Heart right ventricle (tissue), 16 donors: ENCODE results near the gene CAPN10. TPM values are rescaled to one million over a fixed set of nuclear protein-coding genes. Genes with fewer than 3 reads are reported as not detected.
A peak's percentile ranks its signal among the peaks of the same experiment; 100 is the strongest.

Experiments used
- ATAC-seq, 8 donors: fragments of 200-7000 bp; cut with Tn5 transposase; one replicate each; pipeline ENCODE4 v1.9.1; 2020; ENCODE audit warnings: mild to moderate bottlenecking in 8 of 8, moderate library complexity in 8 of 8, moderate number of reproducible peaks in 1 of 8
- DNase-seq, 2 donors: peaks; one replicate each; pipeline ENCODE4 v3.0.0-alpha.2; 2020
- H3K27ac ChIP-seq, 10 donors: fragments of 200-600 bp; sonication (generic) in 2 of 10; one replicate each; pipeline versions ENCODE4 v1.5.0 to v1.8.0; 2020 to 2022; ENCODE audit warnings: mild to moderate bottlenecking in 3 of 10
- H3K27me3 ChIP-seq, 7 donors: fragments of 200-600 bp; one replicate each; pipeline ENCODE4 v1.8.0; 2021 to 2022; ENCODE audit warnings: mild to moderate bottlenecking in 2 of 7
- H3K36me3 ChIP-seq, 9 donors: fragments of 200-600 bp; sonication (generic) in 1 of 9; one replicate each; pipeline versions ENCODE4 v1.5.0 to v1.8.0; 2020 to 2022; ENCODE audit warnings: mild to moderate bottlenecking in 2 of 9
- H3K4me1 ChIP-seq, 9 donors: fragments of 200-600 bp; sonication (generic) in 1 of 9; one replicate each; pipeline versions ENCODE4 v1.5.0 to v1.8.0; 2020 to 2022; ENCODE audit warnings: mild to moderate bottlenecking in 4 of 9
- H3K4me3 ChIP-seq, 10 donors: fragments of 200-600 bp; sonication (generic) in 2 of 10; one replicate each; pipeline versions ENCODE4 v1.5.0 to v1.8.0; 2020 to 2022; ENCODE audit warnings: mild to moderate bottlenecking in 7 of 10, moderate library complexity in 2 of 10
- H3K9me3 ChIP-seq, 11 donors: fragments of 200-600 bp in 10 of 11; sonication (generic) in 2 of 11; one replicate each; pipeline versions ENCODE4 v1.5.0 to v1.8.0; 2013 to 2022; ENCODE audit warnings: mild to moderate bottlenecking in 2 of 11, control low read depth in 1 of 11, moderate library complexity in 1 of 11
- CTCF ChIP-seq, 9 donors: fragments of 200-600 bp; sonication (generic) in 2 of 9; IDR thresholded peaks; one replicate each; pipeline versions ENCODE4 v1.5.0 to v1.8.0; 2021 to 2022; ENCODE audit warnings: antibody characterized with exemption in 9 of 9, mild to moderate bottlenecking in 5 of 9, moderate library complexity in 1 of 9
- WGBS, 2 donors: extraction: QIAGEN DNeasy Blood & Tissue Kit; methylation state at CpG; one replicate each; pipeline ENCODE4 v1.1.7; 2013; ENCODE audit warnings: inconsistent platforms in 1 of 2; 5-methylcytosine and 5-hydroxymethylcytosine counted together
- intact Hi-C, 10 donors: fragments of 100-400 bp; cut with DNase I; formaldehyde crosslinking; loops; one replicate each; pipeline versions ENCODE4 v1.11.1 to v1.14.2; 2022
- polyA plus RNA-seq, 2 donors: library from polyadenylated mRNA; stranded (reverse); fragments of 200-250 nt; gene quantifications; one replicate each; pipeline ENCODE4 v1.2.3, GENCODE V29; 2013
- total RNA-seq, 10 donors: library from RNA; stranded (reverse); fragmentation: NEBNext Ultra II Directional in 3 of 10; extraction: Animal tissue kit (Norgen Biotek cat#: 25700) in 3 of 10; gene quantifications; one replicate each; pipeline versions ENCODE4 v1.2.1 to v1.2.4, GENCODE V29; 2021 to 2023
- donor health status: Arrhythmogenic right ventricular cardiomyopathy.
- donor health status: ischemic (EF 13 %, LVEDD 7.1; RV severe dilation, severe dysfunction).
- donor health status: healthy with polysubstance abuse.
- donor health status: DM: no; HTN: yes; CAD: no.
- donor health status: DM: no; HTN: no; CAD: no.
- donor health status: ischemic (EF 25% LVEDD 6.9; RV normal size, moderate dysfunction).
- donor health status: ischemic (EF 25% LVEDD 5.7; RV mildly dilated, moderate dysfunction).
- donor health status: healthy.
- donor health status: DM: yes; HTN: yes; CAD: no.
- donor health status: Ischemic cardiomyopathy.
- donor health status: ischemic (EF 35%, LVEDD 5.7; RV mildly dilated, moderate dysfunction).
- donor health status: nonischemic (EF 11% LVEDD 7.7; RV severe dilation, severe dysfunction).
- donor health status: DM: yes; HTN: yes; CAD: no.
- donor health status: PGD.
- donor health status: ischemic (EF 29% LVEDD 5.4; RV normal size, mild dysfunction).
- donor health status: nonischemic (EF 23%, LVEDD 6.1; RV moderate dilation, normal function).

CAPN10 gene
- total and polyA plus RNA-seq, 12 donors: 16.8 to 89.5 (median 21.0) TPM

- Histone ChIP-seq H3K9me3 (no peaks in the 10 kb centered on the region), H3K27me3 (no peaks in the 10 kb centered on the region), H3K36me3 (peaks cover 0 to 41% (median 4%) of the 10 kb centered on the region in 9 donors), H3K27ac (no peak overlapping the region), H3K4me3 (peak overlapping the region in 8 of 10 donors; percentile 70 to 98 (median 92)), H3K4me1 (peaks cover 23 to 59% (median 42%) of the 10 kb centered on the region in 9 donors)
- WGBS, 2 donors: 79 to 85% methylated on average over 10 of the region's 10 CpGs
- TF ChIP-seq CTCF (IDR thresholded peaks at IDR 0.05): no peak
- peak in 1 of 2 donors; percentile 3 for DNase-seq
- intact Hi-C loops: loop anchor here in 1 of 10 donors (10.0 kb wide), 1 partner anchor 247 kb away; no protein-coding TSS in a partner anchor
- no peak for ATAC-seq
These were observed 1.6 kb downstream of the CAPN10 start for GRCh38 chr2:240588006-240588655.

- ATAC-seq (no peak), DNase-seq (no peak)
- 82 to 87% methylated on average over 4 of the region's 4 CpGs for WGBS, 2 donors
- intact Hi-C loops: loop anchor here in 1 of 10 donors (10.0 kb wide), 1 partner anchor 246 kb away; no protein-coding TSS in a partner anchor
- Histone ChIP-seq H3K36me3 (peaks cover 0 to 46% (median 4%) of the 10 kb centered on the region in 9 donors), H3K27me3 (no peaks in the 10 kb centered on the region), H3K9me3 (no peaks in the 10 kb centered on the region), H3K4me3 (no peak overlapping the region), H3K4me1 (peaks cover 23 to 61% (median 45%) of the 10 kb centered on the region in 9 donors), H3K27ac (no peak overlapping the region)
- TF ChIP-seq CTCF (IDR thresholded peaks at IDR 0.05): no peak
These were observed 2.1 kb downstream of the CAPN10 start for GRCh38 chr2:240588669-240589068.

GRCh38 chr2:240589375-240589774 lies 2.8 kb downstream of the CAPN10 start:
- Histone ChIP-seq H3K27ac (peak overlapping the region in 4 of 10 donors; percentile 8 to 70 (median 48)), H3K4me3 (no peak overlapping the region), H3K4me1 (peaks cover 24 to 61% (median 41%) of the 10 kb centered on the region in 9 donors), H3K9me3 (no peaks in the 10 kb centered on the region), H3K36me3 (peaks cover 0 to 49% (median 4%) of the 10 kb centered on the region in 9 donors), H3K27me3 (no peaks in the 10 kb centered on the region)
- WGBS, 2 donors: 84 to 90% methylated on average over 14 of the region's 14 CpGs
- TF ChIP-seq CTCF (IDR thresholded peaks at IDR 0.05): no peak
- intact Hi-C loops: loop anchor here in 1 of 10 donors (10.0 kb wide), 1 partner anchor 245 kb away; no protein-coding TSS in a partner anchor
- DNase-seq: peak in 1 of 2 donors; percentile 6
- ATAC-seq: no peak

- H3K36me3 ChIP-seq: peaks cover 0 to 52% (median 4%) of the 10 kb centered on the region in 9 donors
- no peak for ATAC-seq
- H3K4me3 ChIP-seq: no peak overlapping the region
- peaks cover 18 to 61% (median 40%) of the 10 kb centered on the region in 9 donors for H3K4me1 ChIP-seq
- DNase-seq: peak in 1 of 2 donors; percentile 35
- no peaks in the 10 kb centered on the region for H3K27me3 ChIP-seq
- H3K27ac ChIP-seq: peak overlapping the region in 5 of 10 donors; percentile 8 to 70 (median 34)
- 65 to 71% methylated on average over 16 of the region's 16 CpGs for WGBS, 2 donors
- H3K9me3 ChIP-seq: no peaks in the 10 kb centered on the region
- no peak for TF ChIP-seq CTCF (IDR thresholded peaks at IDR 0.05)
- intact Hi-C loops: loop anchor here in 1 of 10 donors (10.0 kb wide), 1 partner anchor 245 kb away; no protein-coding TSS in a partner anchor
These were observed 3.5 kb downstream of the CAPN10 start for GRCh38 chr2:240589850-240590525.
